ENCODE data around the gene CMPK2.
"Not testable (repeated sequence)": the region's sequence is repeated elsewhere in the genome, so short reads cannot be mapped to it uniquely, and the experiment has no call there.

The CMPK2 gene

GRCh38 chr2:6880200-6880733 is 14.6 kb upstream of the CMPK2 start:
- no peak for DNase-seq (ENCODE audit: low spot score)

GRCh38 chr2:6879011-6879410 is 13.3 kb upstream of the CMPK2 start:
- DNase-seq (ENCODE audit: low spot score), result no peak

DNA sequence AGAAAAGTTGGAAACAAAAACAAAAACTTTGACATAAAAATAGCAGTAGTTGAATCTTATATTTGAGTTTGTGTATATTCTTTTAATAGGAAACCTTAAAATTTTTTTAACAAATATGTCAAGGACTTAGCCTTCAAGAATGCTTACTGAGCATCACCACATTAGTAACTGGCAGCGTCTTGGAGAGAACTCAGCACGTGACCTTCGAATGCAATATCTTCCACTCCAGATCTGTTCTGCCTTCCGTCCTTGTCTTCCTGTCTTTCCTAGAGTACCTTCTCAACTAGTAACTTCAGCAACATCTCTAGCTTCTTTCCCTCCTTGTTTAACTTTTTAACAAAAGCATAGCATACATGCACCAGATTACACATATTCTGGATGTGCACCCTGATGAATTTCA is 12.8 kb upstream of the CMPK2 start:
- no peak for DNase-seq (ENCODE audit: low spot score)

DNA sequence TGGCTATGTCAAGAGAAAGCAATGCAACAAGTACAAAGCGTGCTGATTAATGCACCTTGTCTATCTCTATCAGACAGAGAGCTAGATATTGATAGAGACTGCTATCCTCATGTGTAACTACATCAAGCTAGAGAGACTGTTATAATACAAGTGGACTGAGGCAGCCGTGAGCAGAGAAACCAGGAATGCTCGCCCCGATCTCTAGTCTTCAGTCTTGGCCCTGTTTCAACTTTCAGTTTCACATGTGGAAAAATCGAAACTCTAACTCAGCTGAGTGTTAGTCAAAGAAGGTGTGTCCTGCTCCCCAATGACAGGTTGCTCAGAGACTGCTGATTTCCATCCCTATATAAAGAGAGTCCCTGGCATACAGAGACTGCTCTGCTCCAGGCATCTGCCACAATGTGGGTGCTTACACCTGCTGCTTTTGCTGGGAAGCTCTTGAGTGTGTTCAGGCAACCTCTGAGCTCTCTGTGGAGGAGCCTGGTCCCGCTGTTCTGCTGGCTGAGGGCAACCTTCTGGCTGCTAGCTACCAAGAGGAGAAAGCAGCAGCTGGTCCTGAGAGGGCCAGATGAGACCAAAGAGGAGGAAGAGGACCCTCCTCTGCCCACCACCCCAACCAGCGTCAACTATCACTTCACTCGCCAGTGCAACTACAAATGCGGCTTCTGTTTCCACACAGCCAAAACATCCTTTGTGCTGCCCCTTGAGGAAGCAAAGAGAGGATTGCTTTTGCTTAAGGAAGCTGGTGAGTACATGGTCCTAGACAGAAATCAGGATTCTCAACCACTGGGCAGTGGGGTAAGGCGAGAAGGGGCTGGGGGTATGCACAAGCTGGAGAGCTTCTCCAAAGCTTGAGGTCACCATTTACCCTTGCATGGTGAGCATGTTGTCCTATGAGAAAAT is 11.9 kb upstream of the CMPK2 start, which contains the start of gene RSAD2:
Gene RSAD2, plus strand, starts transcription at position 376 of the 903 bp plus-strand sequence. Its CDS starts 24 bp downstream, at position 400.
- DNase-seq (ENCODE audit: low spot score), result peak; percentile 48

DNA sequence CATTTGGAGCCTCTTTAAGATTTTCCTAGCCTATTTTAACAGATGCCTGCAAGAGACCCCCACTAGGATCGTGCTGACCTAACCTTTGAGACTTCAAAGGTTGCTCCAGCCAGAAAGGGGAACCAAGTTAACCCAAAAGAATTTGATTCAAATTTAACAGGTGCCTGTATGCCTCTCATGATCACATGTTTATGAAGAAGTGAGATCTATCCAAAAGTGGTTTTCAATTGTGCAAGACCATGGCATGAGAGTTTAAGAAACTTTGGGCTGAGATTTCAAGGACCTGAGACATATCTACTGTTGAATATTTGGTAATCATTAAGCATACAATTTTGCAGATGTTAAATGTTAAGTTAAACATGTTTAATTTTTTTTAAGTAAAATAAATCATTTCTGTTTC is 10.6 kb upstream of the CMPK2 start:
- no peak for DNase-seq (ENCODE audit: low spot score)

DNA sequence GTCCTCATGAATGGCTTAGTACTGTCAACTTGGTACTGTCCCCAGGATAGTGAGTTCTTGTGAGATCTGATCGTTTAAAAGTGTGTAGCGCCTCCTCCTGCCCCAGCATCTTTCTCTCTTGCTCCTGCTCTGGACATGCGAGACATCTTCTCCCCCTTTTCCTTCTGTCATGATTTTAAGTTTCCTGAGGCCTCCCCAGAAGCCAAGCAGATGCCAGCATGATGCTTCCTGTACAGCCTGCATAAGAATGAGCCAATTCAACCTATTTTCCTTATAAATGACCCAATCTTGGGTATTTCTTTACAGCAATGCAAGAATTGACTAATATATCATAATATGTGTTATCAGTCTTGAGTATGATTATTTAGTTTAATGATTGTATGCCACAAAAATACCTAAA is 8.3 kb upstream of the CMPK2 start:
- no peak for DNase-seq (ENCODE audit: low spot score)

- no peak for DNase-seq (ENCODE audit: low spot score)
Measured at GRCh38 chr2:6872394-6872793, 6.7 kb upstream of the CMPK2 start.

DNA sequence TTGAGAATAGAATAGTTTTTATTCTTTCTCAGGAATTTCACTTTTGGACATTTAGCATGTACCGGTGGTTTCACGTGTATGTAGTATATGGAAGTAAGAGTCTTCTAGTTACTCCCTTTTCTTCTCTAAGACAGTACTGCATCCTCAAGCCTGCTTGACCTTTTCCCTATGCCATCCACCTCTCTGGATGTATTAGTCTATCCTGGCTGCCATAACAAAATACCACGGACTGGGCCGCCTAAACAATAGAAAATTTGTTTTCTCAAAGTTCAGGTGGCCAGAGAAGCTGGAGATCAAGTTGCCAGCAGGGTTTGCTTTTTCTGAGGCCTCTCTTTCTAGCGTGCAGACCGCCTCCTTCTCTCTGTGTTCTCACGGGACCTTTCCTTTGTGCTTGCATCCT is 1.3 kb upstream of the CMPK2 start:
- no peak for DNase-seq (ENCODE audit: low spot score)

DNA sequence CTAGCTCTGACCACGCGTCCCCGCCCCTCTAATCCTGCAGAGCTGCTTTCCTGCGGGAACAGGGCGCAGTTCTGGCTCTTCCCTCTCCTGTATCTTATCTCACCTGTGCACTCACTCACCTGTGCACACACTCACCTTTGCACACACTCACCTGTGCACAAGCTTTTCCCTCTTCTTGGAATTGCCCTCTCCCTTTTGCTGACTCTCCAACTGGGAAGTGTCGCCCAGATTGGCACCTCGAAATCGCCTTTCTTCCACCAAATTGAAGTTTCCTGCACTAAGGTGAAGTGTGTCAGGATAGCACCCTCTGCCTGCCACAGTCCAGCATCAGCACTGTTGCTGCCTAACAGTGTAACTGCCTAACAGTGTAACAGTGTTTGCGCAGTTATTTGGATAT is 566 bp upstream of the CMPK2 start:
- peak; percentile 45 for DNase-seq (ENCODE audit: low spot score)

DNA sequence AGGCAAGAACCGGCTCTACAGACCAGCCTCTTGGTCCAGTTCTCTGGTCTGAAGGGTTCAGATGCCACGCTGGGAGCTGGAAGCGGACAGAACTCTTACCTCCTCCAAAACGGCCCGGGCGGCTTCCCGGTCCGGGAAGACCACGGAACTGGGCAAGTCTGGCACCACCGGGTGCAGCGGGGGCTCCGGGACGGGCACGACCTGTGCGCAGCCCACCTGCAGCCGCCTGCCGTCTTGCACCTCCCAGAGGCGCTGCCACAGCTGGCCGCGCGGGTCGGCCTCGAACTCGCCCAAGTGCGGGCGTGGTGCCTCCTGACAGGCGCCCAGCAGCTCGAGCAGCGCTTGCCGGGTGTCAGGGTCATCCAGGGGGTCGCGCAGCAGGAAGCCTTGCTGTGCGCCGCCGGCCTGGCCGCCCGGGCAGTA is 773 bp downstream of the CMPK2 start:
- no peak for DNase-seq (ENCODE audit: low spot score)

GRCh38 chr2:6864231-6864754 is 1.4 kb downstream of the CMPK2 start:
- DNase-seq (ENCODE audit: low spot score), result no peak

- DNase-seq (ENCODE audit: low spot score), result no peak
Measured at GRCh38 chr2:6863792-6864191, 1.9 kb downstream of the CMPK2 start.

DNA sequence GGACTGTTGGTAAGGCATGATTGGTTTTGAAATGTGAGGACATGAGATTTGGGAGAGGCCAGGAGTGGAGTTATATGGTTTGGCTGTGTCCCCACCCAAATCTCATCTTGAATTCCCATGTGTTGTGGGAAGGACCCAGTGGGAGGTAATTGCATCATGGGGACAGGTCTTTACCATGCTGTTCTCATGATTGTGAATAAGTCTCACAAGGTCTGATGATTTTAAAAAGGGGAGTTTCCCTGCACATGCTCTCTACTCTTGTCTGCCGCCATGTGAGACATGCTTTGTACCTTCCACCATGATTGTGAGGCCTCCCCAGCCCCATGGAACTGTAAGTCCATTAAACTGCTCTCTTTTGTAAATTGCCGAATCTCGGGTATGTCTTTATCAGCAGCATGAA is 5.4 kb downstream of the CMPK2 start:
- no peak for DNase-seq (ENCODE audit: low spot score)

- DNase-seq (ENCODE audit: low spot score), result not testable (repeated sequence)
Measured at GRCh38 chr2:6858466-6859027, 7.2 kb downstream of the CMPK2 start.

DNA sequence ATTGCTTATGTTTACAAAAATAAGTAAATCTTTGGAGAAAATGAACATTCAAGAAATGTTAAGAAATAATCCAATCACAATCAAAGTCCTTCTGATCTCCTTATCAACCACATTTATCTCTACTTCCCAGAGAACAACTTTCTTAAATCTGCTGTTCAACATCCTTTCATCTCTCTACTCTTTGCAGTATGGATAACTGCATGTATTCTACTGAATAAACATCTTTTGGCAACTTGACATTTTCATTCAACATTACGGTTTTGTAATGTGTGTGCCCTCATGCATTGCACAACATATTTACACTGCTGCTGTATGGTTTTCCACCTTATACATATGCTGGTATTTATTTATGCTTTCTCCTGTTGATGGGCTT is 9.2 kb downstream of the CMPK2 start:
- no peak for DNase-seq (ENCODE audit: low spot score)

GRCh38 chr2:6855860-6856547 is 9.7 kb downstream of the CMPK2 start:
- no peak for DNase-seq (ENCODE audit: low spot score)

DNA sequence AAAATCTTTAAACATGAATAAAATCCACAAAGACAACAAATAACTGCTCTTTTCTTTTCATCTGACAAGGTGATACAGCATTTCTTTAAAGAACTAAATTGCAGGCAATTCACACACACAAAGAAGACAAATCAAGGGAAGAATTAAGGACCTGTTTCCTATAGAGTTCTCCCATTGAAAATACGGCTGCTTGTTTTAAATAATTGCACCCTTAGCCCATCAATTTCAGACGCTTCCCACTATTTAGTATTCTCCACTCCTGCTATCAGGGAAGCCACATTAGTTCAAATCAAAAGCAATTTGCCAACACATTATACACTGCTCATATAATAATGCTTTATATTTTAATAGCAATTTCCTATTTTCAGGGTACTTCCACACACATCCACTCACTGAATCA is 11.3 kb downstream of the CMPK2 start:
- no peak for DNase-seq (ENCODE audit: low spot score)

GRCh38 chr2:6852195-6852594 is 13.5 kb downstream of the CMPK2 start:
- DNase-seq (ENCODE audit: low spot score), result no peak

GRCh38 chr2:6846967-6847681 is 18.6 kb downstream of the CMPK2 start:
- no peak for DNase-seq (ENCODE audit: low spot score)

DNA sequence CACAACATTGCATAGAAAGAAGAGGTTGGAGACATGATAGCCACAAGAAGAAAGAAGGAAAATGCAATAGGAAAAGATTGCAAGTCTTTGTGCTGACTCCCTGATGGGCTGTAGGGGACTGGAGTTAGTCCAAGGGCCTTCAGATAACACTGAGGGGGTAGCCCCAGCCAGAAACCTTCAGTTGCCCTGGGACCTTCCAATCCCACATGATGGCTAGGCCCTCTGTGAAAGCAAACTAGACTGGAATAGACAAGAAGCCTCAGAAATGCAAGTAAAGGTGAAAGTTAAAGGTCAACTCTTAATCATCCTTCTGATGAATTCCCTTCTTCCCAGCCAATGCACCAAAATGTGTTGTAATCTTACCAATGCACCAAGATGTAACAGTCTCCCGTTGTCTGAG is 19.2 kb downstream of the CMPK2 start:
- no peak for DNase-seq (ENCODE audit: low spot score)

GRCh38 chr2:6845903-6846302 is 19.8 kb downstream of the CMPK2 start:
- no peak for DNase-seq (ENCODE audit: low spot score)

DNA sequence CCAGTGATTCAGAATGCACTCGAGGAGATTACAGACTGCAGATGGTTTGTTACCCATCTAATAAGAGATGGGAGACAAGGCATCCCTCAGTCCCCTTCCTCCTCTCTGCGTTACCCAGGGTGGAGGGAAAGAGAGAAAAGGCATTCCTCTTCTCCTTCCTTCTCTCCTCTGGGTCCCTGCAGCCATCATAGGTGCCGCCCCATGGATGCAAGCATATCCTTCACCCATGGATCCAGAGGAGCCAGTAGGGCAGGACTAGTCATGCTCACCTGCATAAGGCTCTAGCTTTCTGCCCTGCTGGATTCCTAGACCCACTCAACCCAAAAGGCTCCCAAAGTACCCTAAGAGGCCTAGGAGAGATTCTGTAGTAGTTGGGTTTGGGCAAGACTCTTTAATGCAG is 20.4 kb downstream of the CMPK2 start:
- DNase-seq (ENCODE audit: low spot score), result no peak

Data from germinal center (tissue), 1 donor.